H1 (cell line): ENCODE results near the gene INHA. TPM values are rescaled to one million over a fixed set of nuclear protein-coding genes. Genes with fewer than 3 reads are reported as not detected.

Source experiments
- CHD2 ChIP-seq: IDR thresholded peaks from 2 replicates; pipeline ENCODE4 v1.6.1; 2012; ENCODE audit warnings: low read length, improper control_type of control experiment
- polyA plus RNA-seq, 7 experiments: library from polyadenylated mRNA; depleted of rRNA in 3 of 7; stranded (reverse) in 5 of 7; unstranded in 2 of 7; fragments of >200 nt in 5 of 7; fragments of 200-250 nt in 2 of 7; gene quantifications; 1 replicate in 5 of 7; 2 replicates in 1 of 7; 4 replicates in 1 of 7; pipeline versions ENCODE4 v1.2.1 to v1.2.3, GENCODE V29; 2011 to 2013; ENCODE audit warnings: missing spikeins in 2 of 7, mixed read lengths in 2 of 7
- total RNA-seq: library from RNA; stranded (reverse); fragmentation: NEBNext Ultra II Directional; extraction: Animal tissue kit (Norgen Biotek cat#: 25700); gene quantifications from 2 replicates; pipeline ENCODE4 v1.2.1, GENCODE V29; 2021

Gene INHA
- total and polyA plus RNA-seq, 2 of the 8 experiments (the other 6 are each of a cell fraction or from before 2014, with no cell fraction given): 0.65 to 2.7 TPM

GRCh38 chr2:219525533-219526232, 46.4 kb upstream of the INHA start (continued):
- no peak for TF ChIP-seq CHD2
